ENCODE measurements around the gene POU3F1. TPM values are rescaled to one million over a fixed set of nuclear protein-coding genes. Genes with fewer than 3 reads are reported as not detected.

POU3F1 gene
- total RNA-seq, 1 donor from 2014 or later = not detected

DNA sequence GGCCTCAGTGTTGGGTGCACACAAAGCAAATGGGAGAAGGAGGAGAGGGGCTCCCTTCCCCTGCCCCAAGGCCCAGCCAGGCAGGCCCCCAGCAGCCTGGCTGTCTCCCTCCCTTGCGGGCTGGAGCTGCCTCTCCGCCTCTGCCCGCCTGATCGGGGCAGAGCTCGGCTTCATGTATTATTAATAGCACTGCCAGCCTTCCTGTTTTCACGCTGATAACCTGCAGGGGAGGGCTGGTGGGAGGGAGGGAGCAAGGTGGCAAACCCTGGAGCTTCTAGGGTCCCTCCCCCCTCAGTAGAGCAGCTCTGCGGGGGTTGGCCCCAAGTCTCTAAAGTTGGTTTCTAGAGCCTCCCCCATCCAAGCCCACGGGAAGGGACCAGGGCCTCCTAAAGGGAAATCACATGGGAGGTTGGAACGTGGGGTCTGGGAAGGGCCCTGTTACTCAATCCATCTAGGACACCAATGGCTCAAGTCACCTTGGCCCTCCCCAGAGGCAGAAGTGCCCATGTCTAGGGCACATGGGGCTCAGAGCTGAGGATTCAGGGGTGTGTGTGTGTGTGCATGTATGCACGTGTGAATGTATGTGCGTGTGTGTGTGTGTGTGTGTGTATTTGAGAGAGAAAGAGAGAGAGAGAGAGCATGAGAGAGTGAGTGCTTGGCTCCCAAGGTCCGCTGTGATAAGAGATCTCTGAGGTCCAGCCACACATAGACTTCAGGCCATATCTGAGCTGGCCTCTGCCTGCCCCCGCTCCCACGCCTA is 21.8 kb upstream of the POU3F1 start:
- ATAC-seq (no peak), DNase-seq (no peak)
- intact Hi-C loops (cut with DNase I) = no loop called here
- TF ChIP-seq, protein P1, sequence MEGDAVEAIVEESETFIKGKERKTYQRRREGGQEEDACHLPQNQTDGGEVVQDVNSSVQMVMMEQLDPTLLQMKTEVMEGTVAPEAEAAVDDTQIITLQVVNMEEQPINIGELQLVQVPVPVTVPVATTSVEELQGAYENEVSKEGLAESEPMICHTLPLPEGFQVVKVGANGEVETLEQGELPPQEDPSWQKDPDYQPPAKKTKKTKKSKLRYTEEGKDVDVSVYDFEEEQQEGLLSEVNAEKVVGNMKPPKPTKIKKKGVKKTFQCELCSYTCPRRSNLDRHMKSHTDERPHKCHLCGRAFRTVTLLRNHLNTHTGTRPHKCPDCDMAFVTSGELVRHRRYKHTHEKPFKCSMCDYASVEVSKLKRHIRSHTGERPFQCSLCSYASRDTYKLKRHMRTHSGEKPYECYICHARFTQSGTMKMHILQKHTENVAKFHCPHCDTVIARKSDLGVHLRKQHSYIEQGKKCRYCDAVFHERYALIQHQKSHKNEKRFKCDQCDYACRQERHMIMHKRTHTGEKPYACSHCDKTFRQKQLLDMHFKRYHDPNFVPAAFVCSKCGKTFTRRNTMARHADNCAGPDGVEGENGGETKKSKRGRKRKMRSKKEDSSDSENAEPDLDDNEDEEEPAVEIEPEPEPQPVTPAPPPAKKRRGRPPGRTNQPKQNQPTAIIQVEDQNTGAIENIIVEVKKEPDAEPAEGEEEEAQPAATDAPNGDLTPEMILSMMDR (IDR thresholded peaks at IDR 0.05) = no peak
- no peaks in the 10 kb centered on the region for H3K9me3 ChIP-seq
- H3K36me3 ChIP-seq = no peaks in the 10 kb centered on the region
- no peaks in the 10 kb centered on the region for H3K4me1 ChIP-seq
- H3K27ac ChIP-seq = no peak overlapping the region
- peaks cover 35% of the 10 kb centered on the region for H3K27me3 ChIP-seq (ENCODE audit: low read depth)
- no peak overlapping the region for H3K4me3 ChIP-seq

DNA sequence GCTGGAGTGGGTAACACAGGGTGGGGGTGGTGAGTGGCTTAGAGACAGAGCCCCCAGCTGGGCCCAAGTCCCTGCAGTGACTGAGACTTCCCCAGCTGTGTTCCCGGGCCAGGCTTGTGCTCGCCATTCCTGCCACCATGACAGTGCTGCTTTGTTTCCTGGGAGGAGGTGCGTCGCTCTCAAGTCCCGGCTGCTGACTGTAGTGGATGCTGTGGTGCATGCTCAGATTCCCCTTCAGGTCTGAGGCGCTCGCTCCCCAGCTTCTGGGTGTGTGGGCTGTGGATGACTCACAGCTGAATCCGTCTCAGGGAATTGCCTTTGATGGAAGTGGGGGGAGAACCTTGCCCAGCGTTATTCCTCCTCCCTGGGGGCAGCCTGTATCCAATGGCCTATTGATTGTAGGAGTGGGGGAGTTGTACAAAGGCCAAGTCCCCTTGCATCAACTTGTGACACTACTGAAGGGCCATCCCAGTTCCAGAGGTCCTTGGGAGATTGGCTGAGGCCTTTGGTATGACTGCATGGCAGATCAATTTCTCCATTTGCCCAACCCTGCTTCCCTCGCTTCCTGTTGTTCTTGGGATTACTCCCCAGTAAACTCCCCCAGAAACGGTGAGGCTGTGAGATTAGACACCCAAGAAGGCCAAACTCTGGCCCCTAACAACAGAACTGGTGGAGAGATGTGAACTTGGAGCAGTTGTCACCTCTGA is 17.8 kb upstream of the POU3F1 start:
- TF ChIP-seq, protein P1 (IDR thresholded peaks at IDR 0.05) = no peak
- no peak for ATAC-seq

DNA sequence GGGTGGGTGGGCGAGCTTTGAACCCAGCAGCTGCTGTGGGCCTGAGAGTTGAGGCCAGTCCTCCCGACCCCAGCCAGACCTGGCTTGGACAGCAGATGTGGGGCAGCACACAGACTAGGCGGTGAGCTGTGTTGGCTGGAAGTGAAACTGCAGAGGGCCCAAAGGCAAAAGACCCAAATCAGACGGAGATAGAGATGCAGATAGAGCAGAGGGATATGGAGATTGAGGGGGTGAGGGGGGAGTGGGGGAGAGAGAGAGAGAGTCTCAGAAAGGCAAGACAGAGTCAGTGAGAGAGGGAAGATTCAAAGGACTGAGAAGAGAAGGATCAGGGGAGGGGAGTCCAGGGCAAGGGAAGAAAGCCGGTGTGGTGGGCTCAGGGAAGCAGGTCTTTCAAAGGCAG is 17.0 kb upstream of the POU3F1 start:
- H3K27me3 ChIP-seq (ENCODE audit: low read depth) = peaks cover 9% of the 10 kb centered on the region
- intact Hi-C loops (cut with DNase I) = no loop called here
- no peaks in the 10 kb centered on the region for H3K4me1 ChIP-seq
- H3K27ac ChIP-seq = no peak overlapping the region
- ATAC-seq = no peak
- DNase-seq = no peak
- H3K9me3 ChIP-seq = no peaks in the 10 kb centered on the region
- H3K36me3 ChIP-seq = no peaks in the 10 kb centered on the region
- TF ChIP-seq, protein P1 (IDR thresholded peaks at IDR 0.05) = no peak
- no peak overlapping the region for H3K4me3 ChIP-seq

More for the DNA sequence above, 17.8 kb upstream of the POU3F1 start:
- no peak overlapping the region for H3K27ac ChIP-seq
- H3K27me3 ChIP-seq (ENCODE audit: low read depth) = peaks cover 16% of the 10 kb centered on the region
- H3K4me1 ChIP-seq = no peaks in the 10 kb centered on the region
- DNase-seq = no peak
- no peak overlapping the region for H3K4me3 ChIP-seq
- no peaks in the 10 kb centered on the region for H3K9me3 ChIP-seq
- H3K36me3 ChIP-seq = no peaks in the 10 kb centered on the region
- intact Hi-C loops (cut with DNase I) = no loop called here

DNA sequence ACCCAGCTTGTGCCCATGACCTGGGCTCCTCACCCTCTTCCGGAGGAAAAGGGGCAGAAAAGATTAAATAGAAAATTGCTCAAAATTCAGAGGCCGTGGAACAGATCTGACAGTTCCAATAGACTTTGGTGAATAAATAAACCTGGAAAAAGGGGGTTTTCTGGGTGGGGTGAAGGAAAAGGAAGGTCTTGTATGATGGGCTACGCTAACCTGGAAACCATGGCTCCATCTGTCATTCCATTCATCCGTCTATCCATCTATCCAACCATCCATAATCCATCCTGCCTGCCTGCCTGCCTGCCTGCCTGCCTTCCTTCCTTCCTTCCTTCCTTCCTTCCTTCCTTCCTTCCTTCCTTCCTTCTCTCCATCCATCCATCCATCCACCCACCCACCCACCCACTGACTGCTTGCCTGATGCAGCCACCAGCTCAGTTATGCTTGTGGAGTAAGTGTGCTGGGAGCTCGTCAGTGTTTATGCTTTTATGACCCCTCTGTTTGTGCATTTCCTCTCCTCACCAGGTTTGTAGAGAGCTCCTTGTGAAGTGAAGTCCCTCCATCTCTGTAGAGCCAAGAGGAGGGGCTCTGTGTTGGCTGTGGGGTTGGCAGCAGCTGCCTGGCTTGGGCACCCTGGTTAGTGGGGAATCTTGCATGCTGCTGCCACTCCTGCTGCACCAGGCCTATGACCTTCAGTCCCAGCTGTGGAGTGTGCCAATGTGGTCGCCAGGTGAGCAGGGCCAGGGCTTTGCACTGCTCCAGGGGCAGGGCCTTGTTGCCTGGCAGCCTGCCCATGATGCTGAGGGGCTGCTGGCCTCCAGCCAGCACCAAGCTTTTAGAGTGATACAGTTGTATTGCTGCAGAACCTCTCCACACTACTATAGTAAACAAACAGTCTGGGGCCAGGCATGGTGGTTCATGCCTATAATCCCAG is 16.0 kb upstream of the POU3F1 start:
- no peaks in the 10 kb centered on the region for H3K9me3 ChIP-seq
- intact Hi-C loops (cut with DNase I) = no loop called here
- TF ChIP-seq, protein P1 (IDR thresholded peaks at IDR 0.05) = no peak
- DNase-seq = no peak
- H3K36me3 ChIP-seq = no peaks in the 10 kb centered on the region
- H3K27me3 ChIP-seq (ENCODE audit: low read depth) = no peaks in the 10 kb centered on the region
- H3K27ac ChIP-seq = no peak overlapping the region
- H3K4me3 ChIP-seq = no peak overlapping the region
- ATAC-seq = no peak
- H3K4me1 ChIP-seq = no peaks in the 10 kb centered on the region

DNA sequence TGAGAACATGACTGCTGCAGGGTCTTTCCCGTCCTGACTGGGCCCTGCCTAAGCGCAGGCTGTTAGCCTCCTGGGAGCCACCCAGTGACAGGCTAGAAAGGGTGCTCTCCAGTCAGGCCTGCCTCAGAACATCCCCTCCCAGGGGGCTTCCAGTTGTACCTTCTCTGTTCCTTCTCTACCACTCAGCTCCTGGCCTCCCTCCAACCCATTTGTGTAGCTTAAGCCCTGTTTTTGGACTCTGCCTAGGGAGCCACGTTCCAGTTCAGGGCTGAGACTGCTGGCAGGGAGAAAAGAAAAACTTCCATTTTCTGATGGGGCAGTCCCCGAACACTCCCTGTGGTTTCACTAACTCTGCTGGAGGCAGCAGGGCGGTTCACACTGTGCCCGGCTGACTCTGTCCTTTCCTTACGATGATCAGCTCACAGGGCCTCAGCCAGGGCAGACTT is 15.3 kb upstream of the POU3F1 start:
- TF ChIP-seq, protein P1 (IDR thresholded peaks at IDR 0.05) = no peak
- Histone ChIP-seq H3K4me1 (no peaks in the 10 kb centered on the region), H3K4me3 (no peak overlapping the region), H3K27me3 (ENCODE audit: low read depth) (no peaks in the 10 kb centered on the region), H3K27ac (no peak overlapping the region), H3K36me3 (no peaks in the 10 kb centered on the region), H3K9me3 (no peaks in the 10 kb centered on the region)
- intact Hi-C loops (cut with DNase I) = no loop called here
- ATAC-seq (no peak), DNase-seq (no peak)

Data from lower lobe of right lung (tissue), 2 donors.